Activated naive CD4-positive, alpha-beta T cell treated with anti-CD3 and anti-CD28 coated beads for 36 hours (primary cell): ENCODE measurements around the gene SRCAP. TPM values are rescaled to one million over a fixed set of nuclear protein-coding genes. Genes with fewer than 3 reads are reported as not detected.

Experiments used
- CTCF ChIA-PET: fragments of 350-600 bp; sonication (Branson Sonifier 250); formaldehyde crosslinking; loops from one replicate; lab custom pipeline; 2021; ENCODE audit warnings: antibody characterized with exemption; lab: Charles Lee
- DNase-seq: peaks from one replicate; pipeline ENCODE4 v3.0.0-alpha.2; 2020
- H3K27ac Mint-ChIP-seq: one replicate; pipeline ENCODE4 v1.8.0; 2021; ENCODE audit warnings: mild to moderate bottlenecking, mixed read lengths
- H3K27me3 Mint-ChIP-seq: one replicate; pipeline ENCODE4 v1.8.0; 2021; ENCODE audit warnings: low read depth, mixed read lengths
- H3K36me3 Mint-ChIP-seq: one replicate; pipeline ENCODE4 v1.8.0; 2021; ENCODE audit warnings: low read depth, mixed read lengths
- H3K4me1 Mint-ChIP-seq: one replicate; pipeline ENCODE4 v1.8.0; 2021; ENCODE audit warnings: low read depth, mixed read lengths
- H3K4me3 Mint-ChIP-seq: one replicate; pipeline ENCODE4 v1.8.0; 2021; ENCODE audit warnings: mild to moderate bottlenecking, moderate library complexity, mixed read lengths
- H3K9me3 Mint-ChIP-seq: one replicate; pipeline ENCODE4 v1.8.0; 2021; ENCODE audit warnings: mixed read lengths
- intact Hi-C: fragments of 100-400 bp; cut with micrococcal nuclease; formaldehyde crosslinking; loops from one replicate; pipeline ENCODE4 v1.15.1; 2023
- total RNA-seq, 2 experiments: library from RNA; stranded (reverse); gene quantifications; one replicate each; pipeline ENCODE4 v1.2.3, GENCODE V29; 2021

The SRCAP gene
- total RNA-seq, 2 experiments from 2014 or later, result 52.3 to 55.2 TPM

DNA sequence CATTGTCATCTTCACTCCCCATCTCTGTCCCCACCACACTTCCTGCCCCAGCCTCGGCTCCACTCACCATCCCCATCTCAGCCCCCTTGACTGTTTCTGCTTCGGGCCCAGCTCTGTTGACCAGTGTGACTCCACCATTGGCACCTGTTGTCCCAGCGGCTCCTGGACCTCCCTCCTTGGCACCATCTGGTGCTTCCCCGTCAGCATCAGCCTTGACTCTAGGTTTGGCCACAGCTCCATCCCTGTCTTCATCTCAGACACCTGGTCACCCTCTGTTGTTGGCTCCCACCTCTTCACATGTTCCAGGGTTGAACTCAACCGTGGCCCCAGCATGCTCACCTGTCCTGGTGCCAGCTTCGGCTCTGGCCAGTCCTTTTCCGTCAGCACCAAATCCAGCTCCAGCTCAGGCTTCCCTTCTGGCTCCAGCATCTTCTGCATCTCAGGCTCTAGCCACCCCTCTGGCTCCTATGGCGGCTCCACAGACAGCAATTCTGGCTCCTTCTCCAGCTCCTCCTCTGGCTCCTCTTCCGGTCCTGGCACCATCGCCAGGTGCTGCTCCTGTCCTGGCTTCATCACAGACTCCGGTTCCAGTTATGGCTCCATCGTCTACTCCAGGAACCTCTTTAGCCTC lies 24.9 kb downstream of the SRCAP start:
- no peaks in the 10 kb centered on the region for H3K4me1 Mint-ChIP-seq
- H3K27me3 Mint-ChIP-seq, result no peaks in the 10 kb centered on the region
- intact Hi-C loops, result no loop called here
- no peak overlapping the region for H3K27ac Mint-ChIP-seq
- H3K36me3 Mint-ChIP-seq, result peaks cover 60% of the 10 kb centered on the region
- no peak overlapping the region for H3K4me3 Mint-ChIP-seq
- DNase-seq, result no peak
- CTCF ChIA-PET, result no interaction called here
- H3K9me3 Mint-ChIP-seq, result no peaks in the 10 kb centered on the region

DNA sequence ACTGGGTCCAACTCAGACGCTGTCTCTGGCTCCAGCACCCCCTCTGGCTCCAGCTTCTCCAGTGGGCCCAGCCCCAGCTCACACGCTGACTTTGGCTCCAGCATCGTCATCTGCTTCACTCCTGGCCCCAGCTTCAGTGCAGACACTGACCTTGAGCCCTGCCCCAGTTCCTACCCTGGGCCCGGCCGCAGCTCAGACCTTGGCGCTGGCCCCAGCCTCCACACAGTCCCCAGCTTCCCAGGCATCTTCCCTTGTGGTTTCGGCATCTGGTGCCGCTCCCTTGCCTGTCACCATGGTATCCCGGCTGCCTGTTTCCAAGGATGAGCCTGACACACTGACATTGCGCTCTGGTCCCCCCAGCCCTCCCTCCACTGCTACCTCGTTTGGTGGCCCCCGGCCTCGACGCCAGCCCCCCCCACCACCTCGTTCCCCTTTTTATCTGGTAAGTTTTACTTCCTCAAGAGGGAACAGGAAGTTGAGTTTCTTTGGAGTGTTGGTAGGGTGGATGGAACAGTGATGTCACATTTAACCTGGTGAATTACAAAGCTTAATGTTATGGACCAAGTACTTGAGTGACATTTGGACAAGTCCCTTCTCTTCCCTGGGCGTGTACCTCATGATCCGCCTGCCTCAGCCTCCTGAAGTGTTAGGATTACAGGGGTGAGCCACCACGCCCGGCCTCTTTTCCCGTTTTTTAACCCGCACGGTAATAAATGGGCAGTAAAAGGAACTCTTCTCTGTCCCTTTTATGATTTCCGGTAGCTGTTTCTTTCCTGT lies 25.9 kb downstream of the SRCAP start:
- H3K9me3 Mint-ChIP-seq, result no peaks in the 10 kb centered on the region
- DNase-seq, result no peak
- intact Hi-C loops, result no loop called here

GRCh38 chr16:30725418-30725792 lies 26.4 kb downstream of the SRCAP start:
- peaks cover 65% of the 10 kb centered on the region for H3K36me3 Mint-ChIP-seq
- H3K27me3 Mint-ChIP-seq, result no peaks in the 10 kb centered on the region
- no peak overlapping the region for H3K27ac Mint-ChIP-seq
- intact Hi-C loops, result no loop called here
- no peak for DNase-seq
- no peak overlapping the region for H3K4me3 Mint-ChIP-seq
- CTCF ChIA-PET, result interaction anchor here (0.5 to 0.6 kb wide), 2 partner anchors 23 to 44 kb away, joined by 4 to 5 read pairs; no protein-coding TSS in a partner anchor
- H3K9me3 Mint-ChIP-seq, result no peaks in the 10 kb centered on the region
- no peaks in the 10 kb centered on the region for H3K4me1 Mint-ChIP-seq

More for the DNA sequence above, 25.9 kb downstream of the SRCAP start:
- Mint-ChIP-seq H3K4me1 (no peaks in the 10 kb centered on the region), H3K4me3 (no peak overlapping the region), H3K27ac (peak overlapping the region; percentile 29), H3K36me3 (peaks cover 65% of the 10 kb centered on the region), H3K27me3 (no peaks in the 10 kb centered on the region)
- CTCF ChIA-PET, result interaction anchor here (0.6 kb wide), 1 partner anchor 22 kb away, joined by 4 read pairs; no protein-coding TSS in a partner anchor

- H3K4me3 Mint-ChIP-seq, result no peak overlapping the region
- no peak for DNase-seq
- no peaks in the 10 kb centered on the region for H3K27me3 Mint-ChIP-seq
- CTCF ChIA-PET, result interaction anchor here (0.7 to 1.4 kb wide), 2 partner anchors 10 to 78 kb away, joined by 3 read pairs; no protein-coding TSS in a partner anchor
- peaks cover 53% of the 10 kb centered on the region for H3K36me3 Mint-ChIP-seq
- H3K4me1 Mint-ChIP-seq, result peaks cover 2% of the 10 kb centered on the region
- no peak overlapping the region for H3K27ac Mint-ChIP-seq
- H3K9me3 Mint-ChIP-seq, result no peaks in the 10 kb centered on the region
- intact Hi-C loops, result no loop called here
Measured at GRCh38 chr16:30728321-30728720, 29.4 kb downstream of the SRCAP start.

DNA sequence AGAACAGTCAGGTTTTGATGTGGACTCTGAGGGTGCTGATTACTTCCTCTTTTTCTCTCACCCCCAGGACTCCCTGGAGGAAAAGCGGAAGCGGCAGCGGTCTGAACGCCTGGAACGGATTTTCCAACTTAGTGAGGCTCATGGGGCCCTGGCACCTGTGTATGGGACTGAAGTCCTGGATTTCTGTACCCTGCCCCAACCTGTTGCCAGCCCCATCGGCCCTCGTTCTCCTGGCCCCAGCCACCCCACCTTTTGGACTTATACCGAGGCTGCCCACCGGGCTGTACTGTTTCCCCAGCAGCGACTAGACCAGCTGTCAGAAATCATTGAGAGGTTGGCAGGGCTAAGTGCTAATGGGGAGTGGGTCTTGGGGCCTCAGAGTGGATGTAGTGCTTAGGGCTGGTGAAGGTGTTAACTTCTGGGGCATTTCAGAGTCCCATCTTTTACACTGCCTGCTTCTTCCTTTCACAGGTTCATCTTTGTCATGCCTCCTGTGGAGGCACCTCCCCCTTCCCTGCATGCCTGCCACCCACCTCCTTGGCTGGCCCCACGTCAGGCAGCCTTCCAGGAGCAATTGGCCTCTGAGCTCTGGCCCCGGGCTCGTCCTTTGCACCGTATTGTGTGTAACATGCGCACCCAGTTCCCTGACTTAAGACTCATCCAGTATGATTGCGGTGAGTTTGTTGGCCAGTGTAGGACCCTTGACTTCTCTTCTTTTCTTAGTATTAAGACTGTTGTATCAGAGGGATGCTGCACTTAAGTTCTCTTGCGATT lies 30.1 kb downstream of the SRCAP start:
- Mint-ChIP-seq H3K36me3 (peaks cover 53% of the 10 kb centered on the region), H3K27me3 (no peaks in the 10 kb centered on the region), H3K9me3 (no peaks in the 10 kb centered on the region), H3K27ac (no peak overlapping the region), H3K4me3 (no peak overlapping the region), H3K4me1 (peaks cover 2% of the 10 kb centered on the region)
- intact Hi-C loops, result no loop called here
- DNase-seq, result no peak
- CTCF ChIA-PET, result no interaction called here

GRCh38 chr16:30731411-30731810 lies 32.4 kb downstream of the SRCAP start:
- no peak for DNase-seq
- H3K4me3 Mint-ChIP-seq, result no peak overlapping the region
- peaks cover 2% of the 10 kb centered on the region for H3K4me1 Mint-ChIP-seq
- peak overlapping the region; percentile 41 for H3K27ac Mint-ChIP-seq
- intact Hi-C loops, result no loop called here
- H3K9me3 Mint-ChIP-seq, result no peaks in the 10 kb centered on the region
- no peaks in the 10 kb centered on the region for H3K27me3 Mint-ChIP-seq
- CTCF ChIA-PET, result no interaction called here
- peaks cover 54% of the 10 kb centered on the region for H3K36me3 Mint-ChIP-seq

DNA sequence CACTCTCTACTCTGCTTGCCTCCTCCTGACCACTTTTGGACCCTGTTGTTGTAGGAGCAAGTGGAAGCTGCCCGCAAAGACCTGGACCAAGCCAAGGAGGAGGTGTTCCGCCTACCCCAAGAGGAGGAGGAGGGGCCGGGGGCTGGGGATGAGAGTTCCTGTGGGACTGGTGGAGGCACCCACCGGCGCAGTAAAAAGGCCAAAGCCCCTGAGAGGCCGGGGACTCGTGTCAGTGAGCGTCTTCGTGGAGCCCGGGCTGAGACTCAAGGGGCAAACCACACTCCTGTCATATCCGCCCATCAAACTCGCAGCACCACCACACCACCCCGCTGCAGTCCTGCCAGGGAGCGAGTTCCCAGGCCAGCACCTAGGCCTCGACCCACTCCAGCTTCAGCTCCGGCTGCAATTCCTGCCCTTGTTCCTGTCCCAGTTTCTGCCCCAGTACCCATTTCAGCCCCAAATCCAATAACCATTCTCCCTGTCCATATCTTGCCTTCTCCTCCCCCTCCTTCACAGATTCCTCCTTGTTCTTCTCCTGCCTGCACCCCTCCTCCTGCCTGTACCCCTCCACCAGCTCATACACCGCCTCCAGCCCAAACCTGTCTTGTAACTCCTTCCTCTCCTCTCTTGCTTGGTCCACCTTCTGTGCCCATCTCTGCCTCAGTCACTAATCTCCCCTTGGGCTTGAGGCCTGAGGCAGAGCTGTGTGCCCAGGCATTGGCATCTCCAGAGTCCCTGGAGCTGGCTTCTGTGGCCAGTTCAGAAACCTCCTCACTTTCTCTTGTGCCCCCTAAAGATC lies 38.2 kb downstream of the SRCAP start:
- CTCF ChIA-PET, result no interaction called here
- Mint-ChIP-seq H3K4me3 (no peak overlapping the region), H3K4me1 (peaks cover 10% of the 10 kb centered on the region), H3K36me3 (peaks cover 55% of the 10 kb centered on the region), H3K9me3 (no peaks in the 10 kb centered on the region), H3K27ac (no peak overlapping the region), H3K27me3 (no peaks in the 10 kb centered on the region)
- no peak for DNase-seq
- intact Hi-C loops, result no loop called here

- no peak overlapping the region for H3K27ac Mint-ChIP-seq
- no peak overlapping the region for H3K4me3 Mint-ChIP-seq
- H3K36me3 Mint-ChIP-seq, result peaks cover 51% of the 10 kb centered on the region
- peaks cover 10% of the 10 kb centered on the region for H3K4me1 Mint-ChIP-seq
- CTCF ChIA-PET, result interaction anchor here (0.6 kb wide), 1 partner anchor 10 kb away, joined by 3 read pairs; no protein-coding TSS in a partner anchor
- intact Hi-C loops, result no loop called here
- no peak for DNase-seq
- no peaks in the 10 kb centered on the region for H3K27me3 Mint-ChIP-seq
- H3K9me3 Mint-ChIP-seq, result no peaks in the 10 kb centered on the region
Measured at GRCh38 chr16:30737794-30738648, 39.0 kb downstream of the SRCAP start.

DNA sequence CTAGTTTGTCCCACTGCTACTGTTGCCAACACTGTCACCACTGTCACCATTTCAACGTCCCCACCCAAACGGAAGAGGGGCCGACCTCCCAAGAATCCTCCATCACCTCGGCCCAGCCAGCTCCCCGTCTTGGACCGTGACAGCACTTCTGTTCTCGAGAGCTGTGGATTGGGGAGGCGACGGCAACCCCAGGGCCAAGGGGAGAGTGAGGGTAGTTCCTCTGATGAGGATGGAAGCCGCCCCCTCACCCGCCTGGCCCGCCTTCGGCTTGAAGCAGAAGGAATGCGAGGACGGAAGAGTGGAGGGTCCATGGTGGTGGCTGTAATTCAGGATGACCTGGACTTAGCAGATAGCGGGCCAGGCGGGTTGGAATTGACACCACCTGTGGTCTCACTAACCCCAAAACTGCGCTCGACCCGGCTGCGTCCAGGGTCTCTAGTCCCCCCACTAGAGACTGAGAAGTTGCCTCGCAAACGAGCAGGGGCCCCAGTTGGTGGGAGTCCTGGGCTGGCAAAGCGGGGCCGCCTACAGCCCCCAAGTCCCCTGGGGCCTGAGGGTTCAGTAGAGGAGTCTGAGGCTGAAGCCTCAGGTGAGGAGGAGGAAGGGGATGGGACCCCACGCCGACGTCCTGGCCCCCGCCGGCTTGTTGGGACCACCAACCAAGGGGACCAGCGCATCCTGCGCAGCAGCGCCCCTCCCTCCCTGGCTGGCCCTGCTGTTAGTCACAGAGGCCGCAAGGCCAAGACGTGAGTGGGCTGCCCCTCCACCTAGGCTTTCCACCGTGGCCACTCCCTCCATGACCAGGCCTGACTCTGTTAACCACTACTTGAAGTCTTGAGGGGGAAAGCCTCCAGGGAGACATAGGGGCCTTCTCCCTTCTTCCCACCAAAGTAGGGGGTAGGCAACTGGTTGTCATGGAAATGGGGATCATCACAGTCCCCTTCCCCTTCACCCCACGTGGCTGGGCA lies 40.3 kb downstream of the SRCAP start:
- Mint-ChIP-seq H3K4me1 (peaks cover 10% of the 10 kb centered on the region), H3K27me3 (no peaks in the 10 kb centered on the region), H3K36me3 (peaks cover 46% of the 10 kb centered on the region), H3K9me3 (no peaks in the 10 kb centered on the region), H3K4me3 (no peak overlapping the region), H3K27ac (no peak overlapping the region)
- intact Hi-C loops, result no loop called here
- CTCF ChIA-PET, result no interaction called here
- DNase-seq, result no peak

GRCh38 chr16:30740364-30741251 lies 41.6 kb downstream of the SRCAP start:
- Mint-ChIP-seq H3K9me3 (no peaks in the 10 kb centered on the region), H3K4me3 (no peak overlapping the region), H3K27me3 (no peaks in the 10 kb centered on the region), H3K36me3 (peaks cover 44% of the 10 kb centered on the region), H3K27ac (peak overlapping the region; percentile 67), H3K4me1 (peaks cover 10% of the 10 kb centered on the region)
- intact Hi-C loops, result no loop called here
- CTCF ChIA-PET, result interaction anchor here (0.6 kb wide), 1 partner anchor 95 kb away, joined by 3 read pairs; no protein-coding TSS in a partner anchor
- DNase-seq, result no peak
